G401.6 (cell line): ENCODE data around the gene PFN3.

Source experiments
- FAIRE-seq: peaks from 2 replicates; lab custom pipeline; 2012; peaks lifted over from hg19 to GRCh38; lab: Jason Lieb, UNC

Gene PFN3

GRCh38 chr5:177437623-177438022 is 37.2 kb upstream of the PFN3 start:
- no peak for FAIRE-seq

GRCh38 chr5:177435847-177436536 is 35.5 kb upstream of the PFN3 start:
- no peak for FAIRE-seq

- no peak for FAIRE-seq
Observed at GRCh38 chr5:177434942-177435738, 34.7 kb upstream of the PFN3 start.

GRCh38 chr5:177434437-177434836 is 34.0 kb upstream of the PFN3 start:
- no peak for FAIRE-seq

GRCh38 chr5:177433658-177434217 is 33.3 kb upstream of the PFN3 start:
- no peak for FAIRE-seq

GRCh38 chr5:177432839-177433657 is 32.6 kb upstream of the PFN3 start:
- no peak for FAIRE-seq

- FAIRE-seq: no peak
Observed at GRCh38 chr5:177432143-177432838, 31.8 kb upstream of the PFN3 start.

- no peak for FAIRE-seq
Observed at GRCh38 chr5:177431317-177432142, 31.1 kb upstream of the PFN3 start.

GRCh38 chr5:177430972-177431316 is 30.5 kb upstream of the PFN3 start:
- FAIRE-seq: no peak

GRCh38 chr5:177430140-177430951 is 29.9 kb upstream of the PFN3 start:
- no peak for FAIRE-seq

GRCh38 chr5:177429248-177430040 is 29.0 kb upstream of the PFN3 start:
- no peak for FAIRE-seq

- no peak for FAIRE-seq
Observed at GRCh38 chr5:177428574-177429217, 28.2 kb upstream of the PFN3 start.

- FAIRE-seq: no peak
Observed at GRCh38 chr5:177427919-177428573, 27.6 kb upstream of the PFN3 start.

GRCh38 chr5:177427211-177427822 is 26.9 kb upstream of the PFN3 start:
- no peak for FAIRE-seq

GRCh38 chr5:177426566-177427210 is 26.2 kb upstream of the PFN3 start, which contains the start of gene GRK6:
GRK6 (plus strand) TSS chr5:177426676; CDS start chr5:177426846, 170 bp downstream.
- FAIRE-seq: no peak

GRCh38 chr5:177425801-177426565 is 25.5 kb upstream of the PFN3 start:
- FAIRE-seq: peak; percentile 98
